ENCODE measurements around the gene MED31. TPM values are rescaled to one million over a fixed set of nuclear protein-coding genes. Genes with fewer than 3 reads are reported as not detected.
"Not testable (repeated sequence)": the region's sequence is repeated elsewhere in the genome, so short reads cannot be mapped to it uniquely, and the experiment has no call there.

The MED31 gene
- total RNA-seq, 1 donor from 2014 or later, result 12.7 TPM

DNA sequence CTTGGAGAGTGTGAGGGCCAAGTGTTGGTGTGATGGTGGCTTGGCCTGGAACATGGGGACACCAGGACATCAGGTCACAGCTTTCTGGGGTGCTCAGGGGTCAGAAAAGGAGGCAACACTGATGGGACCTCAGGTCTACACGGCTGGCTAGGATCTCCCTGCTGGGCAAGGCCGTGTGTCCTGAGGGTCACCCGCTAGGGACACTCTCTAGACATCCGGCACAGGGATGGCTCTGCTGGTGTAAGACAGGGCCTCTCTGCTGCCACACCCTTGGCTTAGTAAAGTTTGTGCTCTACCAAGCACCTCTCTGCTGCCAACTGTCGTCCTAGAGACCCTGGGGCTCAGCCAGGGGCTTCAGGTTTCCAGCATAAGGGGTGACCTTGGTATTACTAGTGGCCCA, 45.5 kb upstream of the MED31 start:
- H3K4me1 Mint-ChIP-seq (ENCODE audit: low read depth, unreplicated experiment), result no peaks in the 10 kb centered on the region
- no peak for DNase-seq
- no peak overlapping the region for H3K4me3 Mint-ChIP-seq (ENCODE audit: unreplicated experiment)

DNA sequence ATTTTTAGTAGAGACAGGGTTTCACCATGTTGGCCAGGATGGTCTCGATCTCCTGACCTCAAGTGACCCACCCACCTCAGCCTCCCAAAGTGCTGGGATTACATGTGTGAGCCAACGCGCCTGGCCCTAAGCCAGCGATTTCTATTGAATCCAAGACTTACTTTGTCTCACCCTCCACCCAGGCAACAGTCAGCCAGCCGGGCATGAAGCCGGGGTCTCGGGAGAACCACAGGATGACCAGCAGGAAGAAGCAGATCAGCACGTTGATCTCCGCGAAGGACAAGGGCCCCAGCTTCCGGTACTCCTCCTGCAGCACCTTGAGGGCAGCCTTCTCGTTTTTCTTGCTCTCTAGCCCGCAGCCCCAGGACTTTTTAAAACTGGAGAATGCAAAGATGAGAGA, 44.2 kb upstream of the MED31 start:
- Mint-ChIP-seq H3K4me1 (ENCODE audit: low read depth, unreplicated experiment) (no peaks in the 10 kb centered on the region), H3K9me3 (ENCODE audit: unreplicated experiment) (no peaks in the 10 kb centered on the region), H3K4me3 (ENCODE audit: unreplicated experiment) (no peak overlapping the region), H3K36me3 (ENCODE audit: unreplicated experiment) (no peaks in the 10 kb centered on the region), H3K27ac (ENCODE audit: unreplicated experiment) (no peak overlapping the region), H3K27me3 (ENCODE audit: unreplicated experiment) (peaks cover 4% of the 10 kb centered on the region)
- TF ChIP-seq, protein P1, sequence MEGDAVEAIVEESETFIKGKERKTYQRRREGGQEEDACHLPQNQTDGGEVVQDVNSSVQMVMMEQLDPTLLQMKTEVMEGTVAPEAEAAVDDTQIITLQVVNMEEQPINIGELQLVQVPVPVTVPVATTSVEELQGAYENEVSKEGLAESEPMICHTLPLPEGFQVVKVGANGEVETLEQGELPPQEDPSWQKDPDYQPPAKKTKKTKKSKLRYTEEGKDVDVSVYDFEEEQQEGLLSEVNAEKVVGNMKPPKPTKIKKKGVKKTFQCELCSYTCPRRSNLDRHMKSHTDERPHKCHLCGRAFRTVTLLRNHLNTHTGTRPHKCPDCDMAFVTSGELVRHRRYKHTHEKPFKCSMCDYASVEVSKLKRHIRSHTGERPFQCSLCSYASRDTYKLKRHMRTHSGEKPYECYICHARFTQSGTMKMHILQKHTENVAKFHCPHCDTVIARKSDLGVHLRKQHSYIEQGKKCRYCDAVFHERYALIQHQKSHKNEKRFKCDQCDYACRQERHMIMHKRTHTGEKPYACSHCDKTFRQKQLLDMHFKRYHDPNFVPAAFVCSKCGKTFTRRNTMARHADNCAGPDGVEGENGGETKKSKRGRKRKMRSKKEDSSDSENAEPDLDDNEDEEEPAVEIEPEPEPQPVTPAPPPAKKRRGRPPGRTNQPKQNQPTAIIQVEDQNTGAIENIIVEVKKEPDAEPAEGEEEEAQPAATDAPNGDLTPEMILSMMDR (IDR thresholded peaks at IDR 0.05; ENCODE audit: partially characterized antibody, unreplicated experiment), result no peak
- no peak for DNase-seq

More for the DNA sequence above, 45.5 kb upstream of the MED31 start:
- Mint-ChIP-seq H3K36me3 (ENCODE audit: unreplicated experiment) (no peaks in the 10 kb centered on the region), H3K9me3 (ENCODE audit: unreplicated experiment) (no peaks in the 10 kb centered on the region), H3K27ac (ENCODE audit: unreplicated experiment) (no peak overlapping the region), H3K27me3 (ENCODE audit: unreplicated experiment) (peaks cover 4% of the 10 kb centered on the region)
- TF ChIP-seq, protein P1 (IDR thresholded peaks at IDR 0.05; ENCODE audit: partially characterized antibody, unreplicated experiment), result no peak

DNA sequence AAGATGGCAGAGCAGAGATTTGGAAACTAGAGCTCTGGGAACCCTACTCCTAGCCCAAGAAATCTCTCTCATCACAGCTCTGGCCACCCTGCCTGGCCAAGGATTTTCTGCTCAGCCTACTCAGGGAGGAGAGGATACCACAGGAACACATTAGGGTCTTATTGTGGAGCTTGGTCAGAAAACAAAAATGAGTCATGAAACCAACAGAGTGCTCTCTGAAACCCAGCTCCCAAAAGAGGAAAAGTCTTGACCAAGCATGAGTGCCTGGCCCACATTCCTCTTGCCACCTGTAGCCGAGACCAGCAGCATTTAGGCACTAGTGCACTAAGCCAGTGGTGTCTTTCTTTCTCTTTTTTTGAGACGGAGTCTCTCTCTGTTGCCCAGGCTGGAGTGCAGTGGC, 43.6 kb upstream of the MED31 start:
- no peak for DNase-seq
- Mint-ChIP-seq H3K36me3 (ENCODE audit: unreplicated experiment) (no peaks in the 10 kb centered on the region), H3K4me1 (ENCODE audit: low read depth, unreplicated experiment) (no peaks in the 10 kb centered on the region), H3K9me3 (ENCODE audit: unreplicated experiment) (no peaks in the 10 kb centered on the region), H3K27ac (ENCODE audit: unreplicated experiment) (no peak overlapping the region), H3K4me3 (ENCODE audit: unreplicated experiment) (no peak overlapping the region), H3K27me3 (ENCODE audit: unreplicated experiment) (peaks cover 7% of the 10 kb centered on the region)
- TF ChIP-seq, protein P1 (IDR thresholded peaks at IDR 0.05; ENCODE audit: partially characterized antibody, unreplicated experiment), result no peak

DNA sequence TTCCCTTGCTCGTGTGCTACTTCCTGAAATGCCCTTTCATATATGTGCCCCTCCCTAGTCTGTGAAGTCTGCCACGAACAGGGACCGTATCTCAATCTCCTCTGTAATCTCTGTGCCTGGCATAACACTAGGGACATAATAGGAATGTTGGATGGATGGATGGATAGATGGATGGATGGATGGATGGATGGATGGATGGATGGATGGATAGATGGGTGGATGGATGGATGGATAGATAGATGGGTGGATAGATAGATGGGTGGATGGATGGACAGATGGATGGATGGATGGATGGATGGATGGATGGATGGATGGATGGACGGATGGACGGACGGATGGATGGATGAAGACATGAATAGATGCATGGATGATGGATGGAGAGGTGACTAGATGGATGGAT, 40.6 kb upstream of the MED31 start:
- H3K9me3 Mint-ChIP-seq (ENCODE audit: unreplicated experiment); H3K4me3 Mint-ChIP-seq (ENCODE audit: unreplicated experiment); H3K4me1 Mint-ChIP-seq (ENCODE audit: low read depth, unreplicated experiment); H3K36me3 Mint-ChIP-seq (ENCODE audit: unreplicated experiment); DNase-seq; H3K27me3 Mint-ChIP-seq (ENCODE audit: unreplicated experiment); H3K27ac Mint-ChIP-seq (ENCODE audit: unreplicated experiment): not testable (repeated sequence)

DNA sequence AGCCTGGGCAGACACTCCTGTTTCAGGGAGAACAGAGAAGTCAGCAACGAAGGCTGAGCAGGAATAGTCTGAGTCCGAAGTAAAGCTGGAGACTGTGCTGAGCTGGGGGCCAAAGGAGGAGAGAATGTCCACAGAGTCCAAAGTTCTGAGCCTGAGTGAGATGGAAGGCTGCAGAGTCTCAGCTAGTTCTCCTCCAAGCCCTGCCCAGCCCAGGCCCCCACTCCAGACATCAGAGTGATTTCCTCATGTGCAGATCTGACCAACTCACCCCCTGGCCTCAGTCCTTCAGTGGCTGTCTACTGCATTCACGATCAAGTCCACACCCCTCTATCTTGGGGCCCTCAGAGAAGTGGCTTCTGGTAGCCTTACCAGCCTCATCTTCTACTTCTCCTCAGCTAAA, 40.1 kb upstream of the MED31 start:
- TF ChIP-seq, protein P1 (IDR thresholded peaks at IDR 0.05; ENCODE audit: partially characterized antibody, unreplicated experiment), result no peak
- no peaks in the 10 kb centered on the region for H3K36me3 Mint-ChIP-seq (ENCODE audit: unreplicated experiment)
- no peaks in the 10 kb centered on the region for H3K9me3 Mint-ChIP-seq (ENCODE audit: unreplicated experiment)
- no peak overlapping the region for H3K27ac Mint-ChIP-seq (ENCODE audit: unreplicated experiment)
- H3K4me1 Mint-ChIP-seq (ENCODE audit: low read depth, unreplicated experiment), result no peaks in the 10 kb centered on the region
- H3K4me3 Mint-ChIP-seq (ENCODE audit: unreplicated experiment), result no peak overlapping the region
- no peak for DNase-seq
- peaks cover 11% of the 10 kb centered on the region for H3K27me3 Mint-ChIP-seq (ENCODE audit: unreplicated experiment)

DNA sequence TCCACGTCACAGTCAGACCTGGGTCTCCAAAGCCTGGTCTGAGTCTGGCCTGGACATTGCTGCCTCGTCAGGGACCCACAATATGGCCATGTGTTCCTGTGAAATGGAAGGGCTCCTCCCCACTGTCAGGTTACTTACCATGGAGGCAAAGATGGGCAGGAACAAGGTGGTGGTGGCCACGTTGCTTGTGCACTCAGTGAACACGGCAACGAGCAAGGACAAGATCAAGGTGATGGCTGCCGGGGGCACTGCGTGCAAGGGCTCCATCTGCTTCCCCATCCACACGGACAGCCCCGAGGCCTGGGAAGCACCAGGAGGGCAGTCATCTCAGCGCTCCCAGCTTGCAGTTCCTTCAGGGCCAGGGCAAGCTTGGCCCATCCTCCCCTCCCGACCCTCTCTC, 39.2 kb upstream of the MED31 start:
- Mint-ChIP-seq H3K27ac (ENCODE audit: unreplicated experiment) (no peak overlapping the region), H3K9me3 (ENCODE audit: unreplicated experiment) (peaks cover 3% of the 10 kb centered on the region), H3K27me3 (ENCODE audit: unreplicated experiment) (peaks cover 11% of the 10 kb centered on the region), H3K4me1 (ENCODE audit: low read depth, unreplicated experiment) (no peaks in the 10 kb centered on the region), H3K4me3 (ENCODE audit: unreplicated experiment) (no peak overlapping the region), H3K36me3 (ENCODE audit: unreplicated experiment) (no peaks in the 10 kb centered on the region)
- TF ChIP-seq, protein P1 (IDR thresholded peaks at IDR 0.05; ENCODE audit: partially characterized antibody, unreplicated experiment), result no peak
- DNase-seq, result no peak

Measured in glutamatergic neuron (in vitro differentiated cells).